ENCODE measurements around the gene HOOK2.

HOOK2 gene

DNA sequence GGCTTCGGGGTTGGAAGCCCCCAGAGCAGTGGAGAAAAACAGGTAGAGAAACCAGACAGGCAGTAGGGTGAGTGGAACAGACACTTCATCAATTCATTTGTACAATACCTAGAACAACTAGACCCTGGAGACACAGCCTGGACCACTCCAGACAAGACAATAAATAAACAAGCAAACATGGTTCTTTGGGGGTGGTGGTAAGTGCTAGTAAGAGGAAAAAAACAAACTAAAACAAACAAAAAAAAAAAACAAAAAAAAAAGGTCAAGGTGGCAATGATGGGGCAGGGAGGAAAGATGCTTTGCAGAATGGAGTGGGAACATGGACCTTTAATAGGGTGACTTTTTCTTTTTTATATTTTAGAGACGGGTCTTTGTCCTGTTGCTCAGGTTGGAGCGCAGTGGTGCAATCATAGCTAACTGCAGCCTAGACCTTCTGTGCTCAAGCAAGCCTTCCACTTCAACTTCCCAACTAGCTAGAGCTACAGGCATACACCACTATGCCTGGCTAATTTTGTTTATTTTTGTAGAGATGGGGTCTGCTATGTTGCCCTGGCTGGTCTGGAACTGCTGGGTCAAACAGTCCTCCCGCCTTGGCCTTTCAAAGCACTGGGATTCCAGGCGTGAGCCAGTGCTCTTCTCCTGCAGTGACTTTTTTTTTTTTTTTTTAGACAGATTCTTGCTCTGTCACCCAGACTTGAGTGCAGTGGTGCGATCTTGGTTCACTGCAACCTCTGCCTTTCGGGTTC, 19.0 kb upstream of the HOOK2 start:
- peak overlapping the region; percentile 61 for H3K4ac ChIP-seq (ENCODE audit: low read depth, low read length)

DNA sequence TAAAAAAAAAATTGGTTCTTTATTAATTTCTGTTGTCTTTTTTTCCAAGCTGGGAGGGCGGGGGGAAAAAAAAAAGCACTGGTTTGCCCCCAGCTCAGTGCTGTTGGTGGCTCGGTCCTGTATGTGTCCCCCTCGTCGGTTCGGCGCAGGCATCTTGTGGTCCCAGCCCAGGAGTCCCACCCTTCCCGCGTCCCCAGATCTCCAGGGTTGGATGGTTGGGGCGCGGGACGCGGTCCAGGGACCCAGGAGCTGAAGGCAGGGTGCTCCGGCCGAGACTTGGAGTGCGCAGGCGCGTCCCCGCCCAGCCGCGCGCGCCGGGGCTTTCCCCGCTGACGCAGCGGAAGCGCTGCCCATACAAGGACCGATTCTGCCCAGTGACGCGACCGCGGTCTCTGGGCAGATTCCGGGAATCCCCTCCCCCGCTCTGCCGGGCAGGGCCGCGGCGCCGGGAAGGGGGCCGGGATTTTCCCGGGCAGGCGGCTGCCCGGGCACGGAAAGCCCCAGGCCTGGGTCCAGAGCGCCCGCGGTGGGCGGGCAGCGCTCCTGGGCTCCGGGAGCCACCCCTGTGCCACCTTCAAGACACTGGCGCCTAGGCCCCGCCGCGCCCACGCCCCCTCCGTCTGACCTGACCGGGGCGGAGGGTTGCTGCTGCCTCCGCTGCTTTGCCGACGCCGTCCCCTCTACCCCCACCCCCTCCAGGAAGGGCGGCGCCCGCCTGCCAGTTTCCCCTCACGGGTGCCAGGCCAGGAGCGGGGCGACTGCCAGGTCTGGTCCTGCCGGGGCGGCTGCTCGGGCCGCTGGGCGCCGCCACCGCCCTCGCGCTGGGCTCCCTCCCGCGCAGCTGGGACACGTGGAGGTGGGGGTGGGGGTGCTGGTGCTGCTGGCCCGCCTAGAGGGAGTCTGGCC, 18.2 kb upstream of the HOOK2 start:
- H3K4me2 ChIP-seq (ENCODE audit: low read length), result peak overlapping the region; percentile 96
- no CpG with 5 or more reads among the region's 81 CpGs for WGBS (ENCODE audit: extremely low coverage, insufficient coverage, insufficient read length)
- H2BK120ac ChIP-seq (ENCODE audit: insufficient read depth, low read length, poor library complexity), result peak overlapping the region; percentile 50
- H3K27me3 ChIP-seq (ENCODE audit: insufficient read depth, low read length), result no peaks in the 10 kb centered on the region
- H3K23ac ChIP-seq (ENCODE audit: low read length), result no peak overlapping the region
- peak overlapping the region; percentile 85 for H3K9ac ChIP-seq (ENCODE audit: low read length)
- peaks cover 0 to 6% of the 10 kb centered on the region in 2 experiments for H3K36me3 ChIP-seq (ENCODE audit: control insufficient read depth in 1 of 2, insufficient read depth in 2 of 2, low read length in 2 of 2)
- DNase-seq, result peak; percentile 94 to 98
- H3K79me1 ChIP-seq (ENCODE audit: low read length), result peaks cover 47% of the 10 kb centered on the region
- peak overlapping the region; percentile 44 for H2AK5ac ChIP-seq (ENCODE audit: low read length)
- peak overlapping the region; percentile 79 for H2BK5ac ChIP-seq (ENCODE audit: low read depth, low read length, poor library complexity)
- peak overlapping the region; percentile 75 for H3K27ac ChIP-seq (ENCODE audit: low read depth, low read length)
- peak overlapping the region; percentile 78 for H4K8ac ChIP-seq (ENCODE audit: low read depth, low read length)
- peak overlapping the region; percentile 83 for H3K4me3 ChIP-seq (ENCODE audit: low read depth, low read length)
- H3K79me2 ChIP-seq (ENCODE audit: control insufficient read depth, insufficient read depth, low read length, poor library complexity), result peaks cover 24% of the 10 kb centered on the region
- H2BK12ac ChIP-seq (ENCODE audit: low read length), result peak overlapping the region; percentile 20
- H2AFZ ChIP-seq (ENCODE audit: insufficient read depth, low read length, poor library complexity), result peak overlapping the region; percentile 56
- peak overlapping the region; percentile 88 for H3K4ac ChIP-seq (ENCODE audit: low read depth, low read length)
- H4K91ac ChIP-seq (ENCODE audit: low read depth, low read length), result peak overlapping the region; percentile 71
- H3K18ac ChIP-seq (ENCODE audit: low read length), result peak overlapping the region; percentile 88
- peak overlapping the region; percentile 58 for H4K12ac ChIP-seq (ENCODE audit: low read depth, low read length)
- H3K14ac ChIP-seq (ENCODE audit: low read length), result peak overlapping the region; percentile 67
- H3K9me3 ChIP-seq (ENCODE audit: insufficient read depth, low read depth, low read length), result peaks cover 2% of the 10 kb centered on the region
- H3K4me1 ChIP-seq (ENCODE audit: control insufficient read depth in 1 of 2, insufficient read depth in 2 of 2, low read length in 2 of 2), result peaks cover 21 to 22% of the 10 kb centered on the region in 2 experiments

More for the DNA sequence above, 19.0 kb upstream of the HOOK2 start:
- Histone ChIP-seq H2BK120ac (ENCODE audit: insufficient read depth, low read length, poor library complexity) (peak overlapping the region; percentile 35), H3K23ac (ENCODE audit: low read length) (no peak overlapping the region), H3K18ac (ENCODE audit: low read length) (peak overlapping the region; percentile 78), H4K12ac (ENCODE audit: low read depth, low read length) (peak overlapping the region; percentile 58), H3K4me1 (ENCODE audit: control insufficient read depth in 1 of 2, insufficient read depth in 2 of 2, low read length in 2 of 2) (peaks cover 13 to 14% of the 10 kb centered on the region in 2 experiments), H3K9ac (ENCODE audit: low read length) (peak overlapping the region; percentile 64), H3K27ac (ENCODE audit: low read depth, low read length) (peak overlapping the region; percentile 71), H2BK12ac (ENCODE audit: low read length) (no peak overlapping the region), H3K79me2 (ENCODE audit: control insufficient read depth, insufficient read depth, low read length, poor library complexity) (peaks cover 24% of the 10 kb centered on the region), H3K9me3 (ENCODE audit: insufficient read depth, low read depth, low read length) (peaks cover 2% of the 10 kb centered on the region), H3K79me1 (ENCODE audit: low read length) (peaks cover 38% of the 10 kb centered on the region), H2AK5ac (ENCODE audit: low read length) (no peak overlapping the region), H3K14ac (ENCODE audit: low read length) (peak overlapping the region; percentile 67), H3K4me2 (ENCODE audit: low read length) (peak overlapping the region; percentile 96), H4K8ac (ENCODE audit: low read depth, low read length) (peak overlapping the region; percentile 78), H2BK5ac (ENCODE audit: low read depth, low read length, poor library complexity) (peak overlapping the region; percentile 76), H3K27me3 (ENCODE audit: insufficient read depth, low read length) (no peaks in the 10 kb centered on the region), H4K91ac (ENCODE audit: low read depth, low read length) (peak overlapping the region; percentile 71), H3K36me3 (ENCODE audit: control insufficient read depth in 1 of 2, insufficient read depth in 2 of 2, low read length in 2 of 2) (peaks cover 6 to 8% of the 10 kb centered on the region in 2 experiments), H2AFZ (ENCODE audit: insufficient read depth, low read length, poor library complexity) (no peak overlapping the region), H3K4me3 (ENCODE audit: low read depth, low read length) (peak overlapping the region; percentile 70)
- DNase-seq, result peak in 1 of 2 donors; percentile 58
- WGBS (ENCODE audit: extremely low coverage, insufficient coverage, insufficient read length), result no CpG with 5 or more reads among the region's 7 CpGs

DNA sequence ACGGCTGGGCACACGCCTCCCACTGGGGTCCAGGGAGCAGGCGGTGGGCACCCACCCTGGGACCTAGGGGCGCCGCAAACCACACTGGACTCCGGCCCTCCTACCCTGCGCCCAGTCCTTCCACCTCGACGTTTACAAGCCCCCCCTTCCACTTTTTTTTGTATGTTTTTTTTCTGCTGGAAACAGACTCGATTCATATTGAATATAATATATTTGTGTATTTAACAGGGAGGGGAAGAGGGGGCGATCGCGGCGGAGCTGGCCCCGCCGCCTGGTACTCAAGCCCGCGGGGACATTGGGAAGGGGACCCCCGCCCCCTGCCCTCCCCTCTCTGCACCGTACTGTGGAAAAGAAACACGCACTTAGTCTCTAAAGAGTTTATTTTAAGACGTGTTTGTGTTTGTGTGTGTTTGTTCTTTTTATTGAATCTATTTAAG, 17.5 kb upstream of the HOOK2 start:
- H4K91ac ChIP-seq (ENCODE audit: low read depth, low read length), result peak overlapping the region; percentile 49
- H3K4me2 ChIP-seq (ENCODE audit: low read length), result peak overlapping the region; percentile 96
- no peaks in the 10 kb centered on the region for H3K27me3 ChIP-seq (ENCODE audit: insufficient read depth, low read length)
- H4K12ac ChIP-seq (ENCODE audit: low read depth, low read length), result peak overlapping the region; percentile 3
- H3K4ac ChIP-seq (ENCODE audit: low read depth, low read length), result peak overlapping the region; percentile 89
- peak overlapping the region; percentile 82 for H3K14ac ChIP-seq (ENCODE audit: low read length)
- no peak for DNase-seq
- WGBS (ENCODE audit: extremely low coverage, insufficient coverage, insufficient read length), result no CpG with 5 or more reads among the region's 22 CpGs
- peak overlapping the region; percentile 15 for H2AFZ ChIP-seq (ENCODE audit: insufficient read depth, low read length, poor library complexity)
- H4K8ac ChIP-seq (ENCODE audit: low read depth, low read length), result peak overlapping the region; percentile 77
- peaks cover 52% of the 10 kb centered on the region for H3K79me1 ChIP-seq (ENCODE audit: low read length)
- peaks cover 2% of the 10 kb centered on the region for H3K9me3 ChIP-seq (ENCODE audit: insufficient read depth, low read depth, low read length)
- H3K4me3 ChIP-seq (ENCODE audit: low read depth, low read length), result peak overlapping the region; percentile 97
- H2AK5ac ChIP-seq (ENCODE audit: low read length), result peak overlapping the region; percentile 14
- H3K27ac ChIP-seq (ENCODE audit: low read depth, low read length), result peak overlapping the region; percentile 87
- H3K23ac ChIP-seq (ENCODE audit: low read length), result no peak overlapping the region
- peaks cover 0 to 6% of the 10 kb centered on the region in 2 experiments for H3K36me3 ChIP-seq (ENCODE audit: control insufficient read depth in 1 of 2, insufficient read depth in 2 of 2, low read length in 2 of 2)
- H3K9ac ChIP-seq (ENCODE audit: low read length), result peak overlapping the region; percentile 88
- H3K4me1 ChIP-seq (ENCODE audit: control insufficient read depth in 1 of 2, insufficient read depth in 2 of 2, low read length in 2 of 2), result peaks cover 25 to 26% of the 10 kb centered on the region in 2 experiments
- peaks cover 26% of the 10 kb centered on the region for H3K79me2 ChIP-seq (ENCODE audit: control insufficient read depth, insufficient read depth, low read length, poor library complexity)
- H2BK5ac ChIP-seq (ENCODE audit: low read depth, low read length, poor library complexity), result peak overlapping the region; percentile 83
- H3K18ac ChIP-seq (ENCODE audit: low read length), result peak overlapping the region; percentile 62
- no peak overlapping the region for H2BK12ac ChIP-seq (ENCODE audit: low read length)
- H2BK120ac ChIP-seq (ENCODE audit: insufficient read depth, low read length, poor library complexity), result peak overlapping the region; percentile 28

All from trophoblast cell (in vitro differentiated cells and primary cell).